HUES48 (cell line): ENCODE measurements around the gene TIGD1.

Experiments
- H3K27ac ChIP-seq: one replicate; pipeline ENCODE4 v1.7.0; 2013; ENCODE audit warnings: low read depth, low read length, inconsistent platforms
- H3K27me3 ChIP-seq: 2 replicates; pipeline ENCODE4 v1.6.1; 2013; ENCODE audit warnings: mild to moderate bottlenecking, low read length; ENCODE audit not compliant: control insufficient read depth, insufficient read depth
- H3K36me3 ChIP-seq: 2 replicates; pipeline ENCODE4 v1.6.1; 2013; ENCODE audit warnings: low read length; ENCODE audit not compliant: control insufficient read depth, insufficient read depth
- H3K4me1 ChIP-seq: 2 replicates; pipeline ENCODE4 v1.6.1; 2013; ENCODE audit warnings: mild to moderate bottlenecking, low read length; ENCODE audit not compliant: control insufficient read depth, insufficient read depth
- H3K4me3 ChIP-seq: 2 replicates; pipeline ENCODE4 v1.5.1; 2013; ENCODE audit warnings: mild to moderate bottlenecking, low read depth, low read length
- H3K9ac ChIP-seq: 2 replicates; pipeline ENCODE4 v1.6.1; 2013; ENCODE audit warnings: mild to moderate bottlenecking, low read depth, low read length, moderate library complexity
- H3K9me3 ChIP-seq: 2 replicates; pipeline ENCODE4 v1.6.1; 2013; ENCODE audit warnings: low read length; ENCODE audit not compliant: control insufficient read depth, insufficient read depth

TIGD1 gene

GRCh38 chr2:232569541-232569940 lies 19.2 kb upstream of the TIGD1 start:
- H3K4me1 ChIP-seq: no peaks in the 10 kb centered on the region
- H3K4me3 ChIP-seq: no peak overlapping the region
- H3K27me3 ChIP-seq: no peaks in the 10 kb centered on the region
- no peaks in the 10 kb centered on the region for H3K9me3 ChIP-seq
- H3K36me3 ChIP-seq: peaks cover 93% of the 10 kb centered on the region
- no peak overlapping the region for H3K27ac ChIP-seq
- no peak overlapping the region for H3K9ac ChIP-seq

- Histone ChIP-seq H3K27ac (no peak overlapping the region), H3K36me3 (peaks cover 92% of the 10 kb centered on the region), H3K9ac (no peak overlapping the region)
Observed at GRCh38 chr2:232568161-232568560, 17.8 kb upstream of the TIGD1 start.

GRCh38 chr2:232567721-232568120 lies 17.4 kb upstream of the TIGD1 start:
- H3K27ac ChIP-seq: no peak overlapping the region
- no peaks in the 10 kb centered on the region for H3K4me1 ChIP-seq
- H3K9me3 ChIP-seq: no peaks in the 10 kb centered on the region
- peaks cover 91% of the 10 kb centered on the region for H3K36me3 ChIP-seq
- H3K4me3 ChIP-seq: no peak overlapping the region
- no peaks in the 10 kb centered on the region for H3K27me3 ChIP-seq
- H3K9ac ChIP-seq: no peak overlapping the region

More at GRCh38 chr2:232568161-232568560, 17.8 kb upstream of the TIGD1 start:
- H3K9me3 ChIP-seq: no peaks in the 10 kb centered on the region
- H3K4me3 ChIP-seq: no peak overlapping the region
- no peaks in the 10 kb centered on the region for H3K4me1 ChIP-seq
- no peaks in the 10 kb centered on the region for H3K27me3 ChIP-seq

- no peak overlapping the region for H3K27ac ChIP-seq
- H3K4me1 ChIP-seq: no peaks in the 10 kb centered on the region
- no peaks in the 10 kb centered on the region for H3K27me3 ChIP-seq
- no peaks in the 10 kb centered on the region for H3K9me3 ChIP-seq
- no peak overlapping the region for H3K9ac ChIP-seq
- H3K36me3 ChIP-seq: peaks cover 92% of the 10 kb centered on the region
- no peak overlapping the region for H3K4me3 ChIP-seq
Observed at GRCh38 chr2:232563580-232563979, 13.2 kb upstream of the TIGD1 start.

GRCh38 chr2:232562515-232563151 lies 12.3 kb upstream of the TIGD1 start:
- H3K27me3 ChIP-seq: no peaks in the 10 kb centered on the region
- H3K9ac ChIP-seq: no peak overlapping the region
- H3K27ac ChIP-seq: no peak overlapping the region
- no peaks in the 10 kb centered on the region for H3K9me3 ChIP-seq
- H3K4me1 ChIP-seq: no peaks in the 10 kb centered on the region
- H3K4me3 ChIP-seq: no peak overlapping the region
- peaks cover 90% of the 10 kb centered on the region for H3K36me3 ChIP-seq

- no peaks in the 10 kb centered on the region for H3K9me3 ChIP-seq
- H3K36me3 ChIP-seq: peaks cover 71% of the 10 kb centered on the region
- no peak overlapping the region for H3K4me3 ChIP-seq
Observed at GRCh38 chr2:232556426-232556825, 6.1 kb upstream of the TIGD1 start.

GRCh38 chr2:232551776-232552175 lies 1.4 kb upstream of the TIGD1 start:
- Histone ChIP-seq H3K9me3 (no peaks in the 10 kb centered on the region), H3K27me3 (no peaks in the 10 kb centered on the region), H3K4me3 (peak overlapping the region; percentile 98), H3K27ac (no peak overlapping the region), H3K36me3 (peaks cover 39% of the 10 kb centered on the region), H3K9ac (0 out of 2 replicates have a peak overlapping the region, but pooled peaks have one; percentile 90), H3K4me1 (peaks cover 4% of the 10 kb centered on the region; the same call in 1 of the 2 replicates)

More at GRCh38 chr2:232556426-232556825, 6.1 kb upstream of the TIGD1 start:
- Histone ChIP-seq H3K27ac (no peak overlapping the region), H3K4me1 (peaks cover 2% of the 10 kb centered on the region; the same call in 1 of the 2 replicates), H3K27me3 (no peaks in the 10 kb centered on the region), H3K9ac (no peak overlapping the region)

- no peaks in the 10 kb centered on the region for H3K9me3 ChIP-seq
- peak overlapping the region; percentile 98 for H3K4me3 ChIP-seq
- peaks cover 33% of the 10 kb centered on the region for H3K36me3 ChIP-seq
- peak overlapping the region; percentile 90 for H3K9ac ChIP-seq
- peaks cover 4% of the 10 kb centered on the region; the same call in 1 of the 2 replicates for H3K4me1 ChIP-seq
- peak overlapping the region; percentile 98 for H3K27ac ChIP-seq
- no peaks in the 10 kb centered on the region for H3K27me3 ChIP-seq
Observed at GRCh38 chr2:232551250-232551638, 887 bp upstream of the TIGD1 start.

GRCh38 chr2:232549655-232550353 lies 553 bp downstream of the TIGD1 start:
- Histone ChIP-seq H3K9me3 (no peaks in the 10 kb centered on the region), H3K9ac (peak overlapping the region; percentile 94), H3K36me3 (peaks cover 24% of the 10 kb centered on the region), H3K4me3 (peak overlapping the region; percentile 98), H3K27me3 (no peaks in the 10 kb centered on the region), H3K27ac (peak overlapping the region; percentile 98), H3K4me1 (peaks cover 4% of the 10 kb centered on the region; the same call in 1 of the 2 replicates)

GRCh38 chr2:232547991-232548390 lies 2.4 kb downstream of the TIGD1 start:
- Histone ChIP-seq H3K9me3 (no peaks in the 10 kb centered on the region), H3K9ac (no peak overlapping the region), H3K27ac (no peak overlapping the region), H3K4me3 (no peak overlapping the region), H3K27me3 (no peaks in the 10 kb centered on the region), H3K36me3 (peaks cover 18% of the 10 kb centered on the region), H3K4me1 (peaks cover 4% of the 10 kb centered on the region; the same call in 1 of the 2 replicates)
